ENCODE results near the gene CHMP2B. TPM values are rescaled to one million over a fixed set of nuclear protein-coding genes. Genes with fewer than 3 reads are reported as not detected.

CHMP2B gene
- total RNA-seq, 1 experiment from 2014 or later: 54.3 TPM

DNA sequence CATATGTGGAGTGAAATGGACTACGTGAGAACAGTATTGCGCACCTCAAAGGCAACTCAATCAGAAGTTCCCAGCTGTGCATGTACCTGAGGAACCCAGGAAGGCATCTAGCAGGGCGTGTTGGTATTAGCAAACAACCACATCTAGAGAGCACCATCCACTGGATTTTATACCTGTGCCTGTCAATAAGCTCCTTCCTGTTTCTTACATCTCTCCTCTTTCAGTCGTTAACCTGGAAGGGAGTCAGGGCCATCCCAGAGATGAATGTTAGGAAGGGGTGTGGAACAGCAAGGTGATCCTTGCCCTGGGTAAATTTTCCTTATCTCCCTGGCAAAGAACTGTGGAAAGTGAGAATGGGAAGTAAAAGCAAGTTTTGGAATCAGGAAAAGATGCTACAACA, 29.6 kb upstream of the CHMP2B start:
- H3K4me1 ChIP-seq (ENCODE audit: control insufficient read depth in 1 of 2, insufficient read depth in 2 of 2, low read length in 2 of 2): no peaks in the 10 kb centered on the region
- H3K27ac ChIP-seq (ENCODE audit: low read depth, low read length): no peak overlapping the region
- no TSS peak for BruUV-seq (replicated peaks)
- H3K27me3 ChIP-seq (ENCODE audit: insufficient read depth, low read length): no peaks in the 10 kb centered on the region
- no peaks in the 10 kb centered on the region for H3K79me2 ChIP-seq (ENCODE audit: insufficient read depth, low read length)
- no peak overlapping the region for H3K9ac ChIP-seq (ENCODE audit: low read length)
- no peak overlapping the region for H2AFZ ChIP-seq (ENCODE audit: low read depth, low read length, poor library complexity, severe bottlenecking)
- no peaks in the 10 kb centered on the region for H3K9me3 ChIP-seq (ENCODE audit: control insufficient read depth in 1 of 2, insufficient read depth in 1 of 2, low read depth in 1 of 2, low read length in 2 of 2)
- H3K36me3 ChIP-seq (ENCODE audit: control insufficient read depth in 1 of 2, insufficient read depth in 2 of 2, low read length in 2 of 2): no peaks in the 10 kb centered on the region
- DNase-seq (ENCODE audit: low read depth, low spot score) (no peak), ATAC-seq (no peak)
- no peaks in the 10 kb centered on the region for H4K20me1 ChIP-seq (ENCODE audit: insufficient read depth)
- H3K4me2 ChIP-seq (ENCODE audit: low read length): no peak overlapping the region
- no peak overlapping the region for H3K4me3 ChIP-seq (replicated peaks in 1 of 2; ENCODE audit: low read depth in 1 of 2, low read length in 2 of 2)
- TF ChIP-seq RAD21 (IDR thresholded peaks at IDR 0.05; ENCODE audit: low read depth) (no peak), CEBPB (IDR thresholded peaks at IDR 0.05; ENCODE audit: low read depth) (no peak), TCF7L2 (IDR thresholded peaks at IDR 0.05; ENCODE audit: borderline replicate concordance, extremely low read depth, insufficient read depth, insufficient read length) (no peak), POLR2A (IDR thresholded peaks at IDR 0.05; ENCODE audit: borderline replicate concordance, extremely low read depth, insufficient read depth, insufficient read length) (no peak), SRF (IDR thresholded peaks at IDR 0.05; ENCODE audit: low read depth) (no peak), YY1 (IDR thresholded peaks at IDR 0.05; ENCODE audit: extremely low read depth, insufficient replicate concordance, low read depth, low read length) (no peak), FOSL1 (IDR thresholded peaks at IDR 0.05; ENCODE audit: low read depth) (no peak), EZH2phosphoT487 (IDR thresholded peaks at IDR 0.05; ENCODE audit: borderline replicate concordance) (no peak), ELF1 (IDR thresholded peaks at IDR 0.05; ENCODE audit: borderline replicate concordance, low read depth) (no peak), EGR1 (IDR thresholded peaks at IDR 0.05; ENCODE audit: low read depth) (no peak), JUND (IDR thresholded peaks at IDR 0.05) (no peak), SP1 (IDR thresholded peaks at IDR 0.05; ENCODE audit: low read depth) (no peak), ZFX (IDR thresholded peaks at IDR 0.05) (no peak), ZNF274 (IDR thresholded peaks at IDR 0.05; ENCODE audit: low read depth, low read length) (no peak), CBX3 (IDR thresholded peaks at IDR 0.05; ENCODE audit: low read depth) (no peak)
- TF ChIP-seq, protein P1, sequence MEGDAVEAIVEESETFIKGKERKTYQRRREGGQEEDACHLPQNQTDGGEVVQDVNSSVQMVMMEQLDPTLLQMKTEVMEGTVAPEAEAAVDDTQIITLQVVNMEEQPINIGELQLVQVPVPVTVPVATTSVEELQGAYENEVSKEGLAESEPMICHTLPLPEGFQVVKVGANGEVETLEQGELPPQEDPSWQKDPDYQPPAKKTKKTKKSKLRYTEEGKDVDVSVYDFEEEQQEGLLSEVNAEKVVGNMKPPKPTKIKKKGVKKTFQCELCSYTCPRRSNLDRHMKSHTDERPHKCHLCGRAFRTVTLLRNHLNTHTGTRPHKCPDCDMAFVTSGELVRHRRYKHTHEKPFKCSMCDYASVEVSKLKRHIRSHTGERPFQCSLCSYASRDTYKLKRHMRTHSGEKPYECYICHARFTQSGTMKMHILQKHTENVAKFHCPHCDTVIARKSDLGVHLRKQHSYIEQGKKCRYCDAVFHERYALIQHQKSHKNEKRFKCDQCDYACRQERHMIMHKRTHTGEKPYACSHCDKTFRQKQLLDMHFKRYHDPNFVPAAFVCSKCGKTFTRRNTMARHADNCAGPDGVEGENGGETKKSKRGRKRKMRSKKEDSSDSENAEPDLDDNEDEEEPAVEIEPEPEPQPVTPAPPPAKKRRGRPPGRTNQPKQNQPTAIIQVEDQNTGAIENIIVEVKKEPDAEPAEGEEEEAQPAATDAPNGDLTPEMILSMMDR (IDR thresholded peaks at IDR 0.05 in 2 of 3, conservative IDR thresholded peaks at IDR 0.05 in 1 of 3; ENCODE audit: borderline replicate concordance in 1 of 3, insufficient read depth in 1 of 3, low read depth in 2 of 3, low read length in 2 of 3): no peak
- TF ChIP-seq, protein P2, sequence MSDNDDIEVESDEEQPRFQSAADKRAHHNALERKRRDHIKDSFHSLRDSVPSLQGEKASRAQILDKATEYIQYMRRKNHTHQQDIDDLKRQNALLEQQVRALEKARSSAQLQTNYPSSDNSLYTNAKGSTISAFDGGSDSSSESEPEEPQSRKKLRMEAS (IDR thresholded peaks at IDR 0.05): no peak
- TF ChIP-seq, protein P3, sequence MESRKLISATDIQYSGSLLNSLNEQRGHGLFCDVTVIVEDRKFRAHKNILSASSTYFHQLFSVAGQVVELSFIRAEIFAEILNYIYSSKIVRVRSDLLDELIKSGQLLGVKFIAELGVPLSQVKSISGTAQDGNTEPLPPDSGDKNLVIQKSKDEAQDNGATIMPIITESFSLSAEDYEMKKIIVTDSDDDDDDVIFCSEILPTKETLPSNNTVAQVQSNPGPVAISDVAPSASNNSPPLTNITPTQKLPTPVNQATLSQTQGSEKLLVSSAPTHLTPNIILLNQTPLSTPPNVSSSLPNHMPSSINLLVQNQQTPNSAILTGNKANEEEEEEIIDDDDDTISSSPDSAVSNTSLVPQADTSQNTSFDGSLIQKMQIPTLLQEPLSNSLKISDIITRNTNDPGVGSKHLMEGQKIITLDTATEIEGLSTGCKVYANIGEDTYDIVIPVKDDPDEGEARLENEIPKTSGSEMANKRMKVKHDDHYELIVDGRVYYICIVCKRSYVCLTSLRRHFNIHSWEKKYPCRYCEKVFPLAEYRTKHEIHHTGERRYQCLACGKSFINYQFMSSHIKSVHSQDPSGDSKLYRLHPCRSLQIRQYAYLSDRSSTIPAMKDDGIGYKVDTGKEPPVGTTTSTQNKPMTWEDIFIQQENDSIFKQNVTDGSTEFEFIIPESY (IDR thresholded peaks at IDR 0.05; ENCODE audit: extremely low read depth, insufficient replicate concordance, low read length): no peak
- ChIA-PET RAD21 (ENCODE audit: low non-redundant PET in 1 of 2, low total read pairs in 2 of 2, uncharacterized antibody in 2 of 2, unreplicated experiment in 2 of 2) (no interaction called here), CTCF (no interaction called here), POLR2A (no interaction called here)
- no peaks in the 10 kb centered on the region for H3K9me2 ChIP-seq (ENCODE audit: insufficient read depth)
- intact Hi-C loops (cut with micrococcal nuclease): no loop called here

Measured in HCT116 (cell line).